GM18951 (cell line): ENCODE measurements around the gene MAN1C1.

Source experiments
- POLR2A ChIP-seq: IDR thresholded peaks from 4 replicates; pipeline ENCODE4 v1.6.1; 2011; ENCODE audit warnings: mild to moderate bottlenecking; ENCODE audit not compliant: insufficient read length, insufficient read depth; ENCODE audit errors: extremely low read depth
- in situ Hi-C: fragments of 300-500 bp; cut with MboI; formaldehyde crosslinking; loops from one replicate; pipeline ENCODE4 v1.12.0; 2022; ENCODE audit warnings: low sequenced_read_pairs, mixed read lengths, inconsistent platforms; ENCODE audit not compliant: unreplicated experiment

The MAN1C1 gene

GRCh38 chr1:25813071-25813733 is 196.6 kb downstream of the MAN1C1 start:
- in situ Hi-C loops = no loop called here
- no peak for TF ChIP-seq POLR2A

GRCh38 chr1:25813734-25814471 is 197.3 kb downstream of the MAN1C1 start:
- TF ChIP-seq POLR2A = no peak
- in situ Hi-C loops = no loop called here

DNA sequence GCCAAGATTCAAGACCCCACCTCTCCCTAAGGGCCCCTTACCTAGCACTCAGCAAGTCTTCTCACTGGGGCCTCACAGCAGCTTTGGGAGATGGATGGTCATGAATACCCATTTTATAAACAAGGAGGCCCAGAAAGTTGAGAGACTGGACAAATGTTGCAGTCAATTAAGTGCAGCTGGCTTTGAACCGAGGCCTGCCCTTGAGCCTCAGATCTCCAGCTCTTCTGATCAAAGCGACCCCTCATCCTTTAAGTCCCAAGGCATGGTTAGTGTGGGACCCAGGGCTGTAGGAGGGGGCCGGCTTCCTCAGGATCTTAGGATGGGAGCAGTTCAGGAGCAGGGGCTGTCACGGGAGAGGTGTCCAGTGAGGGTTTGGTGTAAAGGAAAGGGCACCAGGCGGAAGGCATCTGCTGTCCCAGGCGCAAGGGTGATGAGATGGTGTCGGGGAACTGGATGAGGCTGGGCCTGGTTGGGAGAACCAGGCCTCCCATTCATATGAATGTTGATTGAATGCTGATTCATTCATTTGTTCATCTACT is 198.0 kb downstream of the MAN1C1 start:
- in situ Hi-C loops = no loop called here
- no peak for TF ChIP-seq POLR2A

- in situ Hi-C loops = no loop called here
- no peak for TF ChIP-seq POLR2A
Measured at GRCh38 chr1:25815208-25816111, 198.9 kb downstream of the MAN1C1 start.

DNA sequence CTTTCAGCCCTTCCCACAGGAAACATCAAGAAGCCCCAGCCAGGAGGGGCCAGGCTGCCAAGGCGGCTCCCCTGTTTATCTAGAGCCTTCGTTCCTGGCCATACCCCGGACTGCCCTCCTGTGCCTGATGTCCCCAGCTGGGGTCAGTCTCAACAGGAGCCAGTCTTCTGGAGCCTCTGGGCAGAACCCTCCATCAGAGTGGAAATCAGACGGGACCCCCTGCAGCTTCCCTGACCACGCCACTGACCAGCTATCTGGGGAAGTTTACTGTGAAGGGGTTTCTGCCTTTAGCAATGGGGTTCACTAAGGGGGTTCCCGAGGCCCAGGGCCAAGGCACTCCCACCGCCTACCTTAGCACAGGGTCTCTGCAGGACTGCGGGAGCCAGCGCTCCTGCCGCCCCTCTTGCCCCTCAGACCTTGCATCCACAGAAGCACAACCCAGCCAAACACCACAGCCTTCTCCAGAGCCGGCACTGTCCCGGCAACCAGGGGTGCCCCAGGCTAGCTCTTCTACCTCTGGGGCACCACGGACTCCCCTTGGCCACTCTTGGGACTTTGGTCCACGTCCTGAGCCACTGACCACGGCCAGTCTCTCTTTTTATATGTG is 199.6 kb downstream of the MAN1C1 start:
- in situ Hi-C loops = no loop called here
- no peak for TF ChIP-seq POLR2A

- in situ Hi-C loops = no loop called here
- no peak for TF ChIP-seq POLR2A
Measured at GRCh38 chr1:25817840-25818501, 201.4 kb downstream of the MAN1C1 start.

GRCh38 chr1:25818569-25818968 is 202.0 kb downstream of the MAN1C1 start:
- in situ Hi-C loops = no loop called here

GRCh38 chr1:25819491-25820246 is 203.1 kb downstream of the MAN1C1 start, which contains the start of gene MTFR1L:
Gene MTFR1L (plus strand): TSS chr1:25819954. CDS start chr1:25823105, 3,151 bp downstream.
- in situ Hi-C loops = no loop called here
- peak; percentile 85 for TF ChIP-seq POLR2A

More at GRCh38 chr1:25818569-25818968, 202.0 kb downstream of the MAN1C1 start:
- no peak for TF ChIP-seq POLR2A

GRCh38 chr1:25820247-25821111 is 203.9 kb downstream of the MAN1C1 start:
- peak; percentile 49 for TF ChIP-seq POLR2A
- in situ Hi-C loops = no loop called here

- in situ Hi-C loops = no loop called here
Measured at GRCh38 chr1:25821112-25821476, 204.5 kb downstream of the MAN1C1 start.

More at GRCh38 chr1:25821112-25821476, 204.5 kb downstream of the MAN1C1 start:
- no peak for TF ChIP-seq POLR2A
